ENCODE data around the gene INPP4A.

Gene INPP4A

DNA sequence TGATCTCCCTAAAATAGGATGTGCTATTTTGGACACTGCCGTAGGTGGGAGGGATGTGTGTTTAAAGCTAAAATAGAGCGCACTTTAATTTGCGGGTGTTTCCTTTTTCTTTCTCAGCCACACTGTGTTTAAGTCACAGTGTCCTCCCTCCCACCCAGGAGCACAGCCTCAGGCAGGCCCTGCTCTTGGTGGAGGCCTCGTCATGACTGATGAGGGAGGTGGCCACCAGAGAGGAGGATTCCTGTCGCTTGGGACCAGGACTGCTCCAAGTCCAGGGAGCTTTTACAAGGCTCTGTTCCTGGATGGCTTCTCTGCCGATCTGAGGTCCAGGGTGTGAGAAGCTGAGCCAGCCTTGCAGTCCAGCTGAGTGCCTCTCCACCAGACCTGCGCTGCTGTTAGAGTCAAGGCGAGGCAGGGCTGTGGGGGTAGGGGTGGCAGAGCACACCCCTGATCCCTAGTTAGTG is 33.5 kb downstream of the INPP4A start:
- no peak for DNase-seq

DNA sequence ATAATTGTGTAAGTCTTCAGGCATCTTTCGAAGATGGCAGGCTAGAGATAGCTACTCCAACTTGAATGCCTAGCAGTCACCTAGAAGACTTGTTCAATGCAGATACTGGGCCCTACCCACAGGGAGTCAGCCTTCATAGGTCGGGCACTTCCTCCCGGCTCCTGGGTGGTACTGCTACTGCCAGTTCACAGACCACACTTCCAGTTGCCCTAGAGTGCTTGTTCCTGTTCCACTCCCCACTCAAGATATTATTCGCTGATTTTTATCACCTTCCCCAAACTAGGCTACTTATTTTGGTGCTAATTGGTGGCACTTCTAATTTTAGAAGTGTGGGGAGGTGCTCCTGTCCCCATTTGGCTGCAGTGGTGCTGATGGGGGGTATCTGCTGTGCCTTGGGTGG is 34.2 kb downstream of the INPP4A start:
- DNase-seq, result no peak

DNA sequence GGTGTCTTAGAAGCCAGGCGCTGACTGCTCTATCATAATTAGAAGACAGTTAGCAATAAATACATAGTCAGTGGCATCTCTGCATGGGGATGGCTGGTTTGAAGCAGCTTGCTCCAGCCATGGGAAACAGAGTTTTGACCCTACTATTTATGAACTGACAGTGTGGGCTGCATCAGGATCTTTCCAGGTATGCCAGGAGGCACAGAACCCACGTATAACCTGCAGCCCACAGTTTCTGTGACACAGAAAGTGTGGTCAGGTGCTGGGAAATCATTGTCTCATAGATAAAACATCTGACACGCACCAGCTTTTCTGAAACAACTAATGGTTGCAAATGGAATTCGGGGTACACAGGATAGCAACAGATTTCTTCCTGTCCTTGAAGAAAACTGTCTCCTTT is 34.7 kb downstream of the INPP4A start:
- DNase-seq, result no peak

DNA sequence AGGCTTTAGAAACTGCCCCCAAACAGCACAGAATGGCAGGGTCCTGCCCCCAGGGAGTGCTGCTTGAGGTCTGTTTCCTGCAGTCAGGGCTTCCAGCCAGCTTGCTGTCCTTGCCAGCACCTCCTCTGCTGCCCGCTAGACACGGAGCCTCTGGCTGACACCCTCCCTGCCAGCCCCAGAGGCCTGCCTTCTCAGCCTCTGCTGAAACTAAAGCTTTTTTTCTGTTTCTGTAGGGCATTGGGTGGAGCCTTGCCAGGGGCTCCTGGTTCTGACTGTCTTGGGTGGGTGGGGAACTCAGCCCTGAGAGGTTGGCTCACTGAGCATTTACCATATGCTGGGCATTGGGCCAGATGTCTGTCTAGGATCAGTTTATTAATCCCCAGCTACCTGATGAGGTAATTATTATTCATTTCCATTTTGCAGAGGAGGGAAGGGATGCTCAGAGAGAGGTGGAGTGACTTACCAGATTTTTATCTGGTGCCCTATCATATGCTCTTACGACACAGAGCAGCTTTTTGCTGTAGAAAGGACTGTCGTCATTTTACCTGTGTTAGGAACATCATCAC is 35.4 kb downstream of the INPP4A start:
- peak; percentile 2 for DNase-seq

DNA sequence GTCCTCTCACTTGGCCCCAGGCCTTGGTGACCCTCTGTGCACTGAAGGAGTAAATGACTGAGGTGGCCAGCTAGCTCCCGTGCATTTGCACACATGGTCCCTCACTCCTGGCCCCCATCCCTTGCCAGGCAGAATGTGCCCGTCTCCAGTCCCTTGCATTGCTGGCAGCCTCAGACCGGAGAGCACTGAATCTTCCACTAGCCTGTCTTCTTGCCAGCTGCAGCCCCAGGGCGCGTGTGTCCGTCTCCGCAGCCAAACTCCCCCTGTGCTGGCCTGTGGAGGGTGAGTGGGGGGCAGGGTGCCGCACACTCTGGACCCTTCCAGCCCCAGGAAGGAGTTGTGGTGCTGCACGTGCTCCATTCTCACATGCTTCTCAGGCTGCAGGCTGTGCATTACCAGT is 35.9 kb downstream of the INPP4A start:
- DNase-seq, result no peak

DNA sequence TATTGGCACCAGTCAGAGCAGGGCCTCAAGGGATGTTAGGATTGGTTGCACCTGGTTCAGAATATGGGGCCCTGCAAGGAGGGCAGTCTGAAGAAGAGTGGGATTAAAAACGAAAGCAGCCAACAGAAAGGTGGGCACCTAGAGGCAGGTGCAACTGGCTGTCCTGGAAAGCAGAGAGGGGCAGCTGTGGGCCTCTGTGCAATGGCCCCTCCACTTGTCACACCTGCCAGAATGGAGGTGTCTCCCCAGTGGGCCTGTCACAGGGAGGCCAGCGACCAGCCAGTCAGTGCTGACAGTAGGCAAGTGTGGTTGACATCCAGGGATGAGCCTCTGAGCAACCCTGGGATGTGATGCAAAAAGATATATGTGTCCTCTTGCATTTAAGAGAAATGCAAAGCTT is 37.7 kb downstream of the INPP4A start:
- no peak for DNase-seq

DNA sequence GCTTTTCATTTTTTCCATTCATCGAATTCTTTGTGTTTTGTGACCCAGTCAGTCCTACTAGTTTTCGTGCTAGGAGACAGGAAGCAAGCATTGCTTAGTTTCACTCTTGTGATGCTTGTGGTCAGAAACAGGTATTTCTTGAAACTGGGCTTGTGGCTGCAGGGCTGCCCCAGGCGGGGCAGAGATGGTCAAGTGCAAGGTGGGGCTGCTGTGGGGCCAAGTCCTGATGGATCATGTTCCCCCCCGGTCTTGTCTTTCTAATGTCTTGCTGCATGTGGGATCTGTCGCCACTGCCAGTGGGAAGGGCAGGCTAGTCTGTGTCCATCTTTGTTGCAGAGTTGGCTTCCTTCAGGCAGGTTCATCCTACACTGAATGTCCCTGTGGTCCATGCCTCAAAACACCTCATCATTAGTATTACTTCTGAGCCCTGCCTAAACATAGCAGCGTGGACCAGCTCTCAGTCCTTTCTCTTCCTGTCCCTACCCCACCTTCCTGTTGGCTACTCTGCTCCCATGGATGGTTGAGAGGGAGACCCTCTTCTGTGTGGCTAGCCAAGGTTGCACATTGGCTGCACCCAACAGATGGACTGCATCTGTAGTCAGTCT is 38.7 kb downstream of the INPP4A start:
- DNase-seq, result no peak

DNA sequence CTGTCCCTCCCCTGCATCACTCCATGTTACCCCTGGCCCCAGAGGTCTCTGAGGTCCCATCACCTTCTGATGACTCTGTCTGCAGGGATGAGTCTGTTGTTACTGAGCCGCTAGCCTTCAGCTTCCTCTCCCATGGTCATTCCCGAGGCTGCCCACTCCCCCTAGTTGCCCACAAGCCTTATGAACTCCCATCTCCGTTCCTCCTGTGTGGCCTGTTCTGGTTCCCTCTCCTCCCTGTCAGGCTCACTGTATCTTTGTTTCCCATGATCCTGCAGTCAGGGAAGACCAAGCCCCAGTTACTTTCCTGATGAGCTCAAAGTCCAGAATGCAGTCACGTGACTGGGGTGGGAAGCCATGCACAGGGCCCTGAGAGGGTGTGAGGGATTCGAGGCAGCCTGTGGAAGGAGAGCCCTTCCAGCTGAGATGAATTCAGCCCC is 39.5 kb downstream of the INPP4A start:
- DNase-seq, result no peak

DNA sequence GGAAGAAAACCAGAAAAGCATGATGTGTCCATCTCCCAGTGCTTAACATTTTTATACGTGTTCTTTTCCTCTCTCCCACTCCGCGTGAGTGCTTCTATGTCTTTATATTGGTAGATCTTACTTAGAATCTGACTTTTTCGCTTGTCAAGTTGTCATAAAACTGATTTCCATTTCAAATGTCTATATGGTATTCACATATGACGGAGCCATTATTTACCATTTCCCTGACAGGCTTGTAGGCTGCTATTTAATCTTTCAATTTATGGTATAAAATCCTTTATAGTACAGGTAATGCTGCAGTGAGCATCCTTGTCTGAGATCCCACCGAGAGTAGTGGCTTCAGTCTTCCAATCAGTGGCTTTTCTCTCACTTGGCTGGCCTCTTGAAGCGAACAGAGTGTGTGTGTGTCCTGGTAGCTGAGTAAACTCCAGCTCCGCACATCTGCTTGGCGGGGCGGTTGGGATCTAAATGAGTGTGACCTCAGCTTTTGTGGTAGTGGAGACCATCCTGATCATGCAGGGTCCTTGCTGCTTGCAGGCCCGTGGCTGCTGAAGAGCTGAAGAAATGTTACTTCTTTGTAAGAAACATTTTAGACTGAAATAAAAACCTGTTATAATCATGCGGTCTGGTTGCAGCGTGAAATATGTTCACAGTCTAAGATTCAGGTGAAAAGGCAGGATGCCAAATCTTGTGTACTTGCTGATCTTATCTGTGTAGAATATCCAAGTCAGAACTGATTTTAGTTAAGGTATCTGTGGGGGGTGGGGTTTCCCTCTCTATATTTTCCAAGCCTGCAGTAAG is 40.2 kb downstream of the INPP4A start:
- DNase-seq, result no peak

DNA sequence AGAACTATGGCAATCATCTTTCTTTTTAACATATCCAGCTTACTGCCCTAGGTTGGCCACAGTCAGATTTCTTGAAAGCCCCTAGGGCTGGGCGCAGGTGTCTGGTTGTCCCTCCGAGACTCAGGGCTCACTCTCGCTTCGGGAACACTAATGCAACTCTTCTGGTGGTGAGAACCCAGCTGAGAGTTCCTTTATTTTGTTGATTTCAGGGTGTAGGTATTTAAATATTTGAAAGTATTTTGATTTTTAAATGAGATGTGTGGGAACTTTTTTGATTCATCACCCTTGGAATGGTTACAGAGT is 40.7 kb downstream of the INPP4A start:
- DNase-seq, result no peak

DNA sequence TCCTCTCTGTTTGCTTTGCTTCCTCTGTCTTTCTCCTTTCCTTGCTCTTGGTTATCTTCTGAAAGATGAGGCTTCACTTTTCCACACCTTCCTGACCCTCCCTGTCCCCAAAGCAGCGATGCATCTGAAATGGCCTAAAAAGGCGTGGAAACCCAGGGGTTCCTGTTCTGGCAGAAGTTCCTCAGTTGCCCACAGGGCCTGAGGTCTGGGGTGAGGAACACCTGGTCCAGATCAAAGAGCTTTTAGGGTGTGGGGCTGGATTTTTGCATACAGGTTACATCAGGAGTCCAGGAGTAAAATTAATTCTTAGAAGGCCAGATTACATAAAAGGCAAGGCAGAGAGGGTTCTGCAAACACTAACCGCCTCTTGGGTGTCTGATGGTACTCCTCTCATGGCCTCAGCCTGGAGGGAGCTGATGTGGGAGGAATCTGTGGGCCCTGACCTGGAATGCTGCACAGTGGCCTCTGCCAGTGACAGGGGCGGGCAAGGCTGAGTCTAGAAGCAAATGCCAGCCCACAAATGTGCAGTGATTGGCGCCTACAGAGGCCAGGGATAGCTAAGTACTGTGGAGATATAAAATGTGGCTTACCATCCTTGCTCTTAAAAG is 41.8 kb downstream of the INPP4A start:
- DNase-seq, result no peak

DNA sequence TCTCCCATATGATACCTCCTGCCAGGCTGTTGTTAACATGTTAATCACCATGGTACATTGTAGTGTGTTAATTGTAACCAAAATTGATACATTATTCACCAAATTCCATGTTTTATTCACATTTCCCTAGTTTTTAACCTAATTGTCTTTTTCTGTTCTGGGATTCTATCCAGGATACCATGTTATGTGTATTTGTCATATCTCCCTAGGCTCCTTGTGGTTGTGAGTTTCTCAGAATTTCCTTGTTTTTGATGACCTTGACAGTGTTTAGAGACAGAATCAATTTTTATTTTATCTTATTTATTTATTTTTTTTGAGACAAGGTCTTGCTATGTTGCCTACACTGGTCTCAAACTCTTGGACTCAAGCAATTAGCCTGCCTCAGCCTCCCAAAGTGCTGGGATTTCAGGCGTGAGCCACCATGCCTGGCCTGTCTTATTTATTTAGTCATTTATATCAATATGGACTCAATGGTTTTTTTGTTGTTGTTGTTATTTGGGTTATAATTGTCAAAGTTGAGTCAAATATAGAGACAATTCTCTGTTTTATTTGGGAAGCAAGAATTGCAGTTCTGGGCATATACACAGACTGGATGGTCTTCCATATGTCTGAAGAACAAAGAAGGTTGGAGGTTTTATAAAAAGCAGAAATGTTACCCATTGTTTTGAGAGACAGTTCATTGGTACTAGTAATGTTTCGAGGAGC is 42.6 kb downstream of the INPP4A start:
- DNase-seq, result no peak

DNA sequence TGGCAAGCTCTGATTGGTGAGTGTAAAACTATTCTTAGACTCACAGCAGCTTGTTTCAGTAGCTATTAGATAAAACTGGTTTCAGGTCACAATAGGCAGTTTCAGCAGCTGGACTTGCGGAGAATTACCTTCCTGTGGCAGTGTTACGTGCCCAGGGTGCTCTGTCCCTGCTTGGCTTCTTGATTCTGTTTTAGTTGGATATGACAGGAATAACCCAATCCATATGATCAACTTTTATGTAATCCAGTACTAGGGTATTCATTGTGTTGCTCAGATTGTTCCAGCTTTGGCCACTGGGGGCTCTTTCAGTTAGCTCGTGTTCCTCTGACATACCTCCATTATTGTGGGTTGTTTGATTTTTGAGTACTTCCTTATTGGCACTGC is 43.1 kb downstream of the INPP4A start:
- DNase-seq, result no peak

DNA sequence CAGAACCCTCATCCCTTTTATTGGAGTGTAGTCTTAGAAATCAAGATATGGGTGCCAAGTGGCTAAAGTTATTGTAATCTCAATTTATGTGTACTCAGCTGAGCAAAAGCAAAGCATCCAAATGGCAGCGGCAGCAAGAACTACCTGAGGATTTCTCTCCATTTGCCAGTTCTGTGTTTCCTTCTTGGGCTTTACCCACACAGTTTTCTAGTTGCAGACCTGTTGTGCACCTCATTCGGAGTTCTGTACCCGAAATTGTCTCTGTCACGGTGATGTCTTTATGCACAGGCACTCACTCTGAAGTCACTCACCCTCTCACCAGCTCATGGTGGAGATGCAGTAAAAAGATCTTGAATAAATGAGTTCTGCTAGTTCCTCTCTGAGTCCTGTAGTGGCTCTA is 43.6 kb downstream of the INPP4A start:
- DNase-seq, result no peak

DNA sequence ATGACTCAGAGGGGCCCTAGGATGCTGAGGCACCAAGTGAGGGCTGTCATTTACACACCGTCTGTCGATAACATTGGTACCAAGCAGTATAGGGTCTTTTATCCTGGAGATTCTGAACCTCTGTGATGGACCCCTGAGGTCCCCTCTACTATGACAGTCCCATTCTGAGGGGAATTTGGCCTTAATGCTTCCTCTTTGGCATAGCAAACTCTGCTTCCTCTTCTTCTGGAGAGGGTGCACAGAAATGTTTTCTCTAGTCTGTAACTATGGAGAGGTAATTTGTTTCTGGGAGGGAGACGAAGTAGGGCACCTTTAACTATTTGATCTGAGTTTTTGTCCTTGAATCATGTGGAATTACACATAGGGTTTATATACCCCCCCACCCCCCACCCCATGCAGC is 44.8 kb downstream of the INPP4A start:
- DNase-seq, result no peak

DNA sequence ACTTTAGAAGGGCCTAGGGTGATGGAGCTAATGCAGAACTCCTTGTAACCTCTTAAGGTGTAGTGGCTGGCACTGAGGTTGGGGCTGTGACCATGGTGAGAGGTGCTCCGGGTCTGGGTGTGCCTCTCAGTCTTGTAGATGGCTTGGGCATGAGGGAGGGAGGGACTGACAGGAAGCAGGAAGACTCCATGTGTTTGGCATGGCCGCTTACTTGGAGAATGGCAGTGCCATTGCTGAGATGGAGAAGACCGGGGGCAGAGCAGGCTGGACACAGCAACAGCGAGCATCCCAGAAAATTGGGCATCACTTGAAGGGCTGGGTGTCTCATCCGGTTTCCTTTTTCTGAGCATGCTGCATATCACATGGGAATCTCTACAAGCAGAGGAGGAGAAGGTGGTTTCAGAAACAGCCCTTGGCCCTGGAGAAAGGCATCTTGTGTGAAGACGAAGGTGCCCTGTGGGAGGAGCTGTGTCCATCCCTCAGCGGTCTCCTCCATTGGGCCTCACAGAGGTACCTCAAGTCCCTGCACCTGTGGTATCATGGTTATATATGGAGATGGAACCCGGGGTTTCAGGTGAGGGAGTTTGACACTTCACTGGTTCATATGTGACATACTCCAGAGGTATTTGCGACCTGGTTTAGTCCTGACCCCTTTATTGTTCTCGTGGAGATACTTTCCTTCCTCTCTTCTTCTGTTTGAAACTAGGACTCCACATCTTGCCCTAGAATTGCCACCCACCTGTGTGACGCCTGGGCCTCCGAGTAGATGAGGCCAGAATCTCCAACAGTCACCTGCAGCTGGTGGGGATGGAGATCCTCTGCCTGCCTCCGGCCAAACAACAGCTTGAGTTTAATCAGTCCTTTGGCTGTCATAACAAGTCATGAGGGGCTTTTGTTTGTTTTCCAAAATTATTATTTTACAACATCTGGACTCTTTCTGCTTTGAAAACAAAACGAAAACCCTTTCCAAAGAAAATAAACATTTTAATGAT is 45.6 kb downstream of the INPP4A start:
- DNase-seq, result no peak

DNA sequence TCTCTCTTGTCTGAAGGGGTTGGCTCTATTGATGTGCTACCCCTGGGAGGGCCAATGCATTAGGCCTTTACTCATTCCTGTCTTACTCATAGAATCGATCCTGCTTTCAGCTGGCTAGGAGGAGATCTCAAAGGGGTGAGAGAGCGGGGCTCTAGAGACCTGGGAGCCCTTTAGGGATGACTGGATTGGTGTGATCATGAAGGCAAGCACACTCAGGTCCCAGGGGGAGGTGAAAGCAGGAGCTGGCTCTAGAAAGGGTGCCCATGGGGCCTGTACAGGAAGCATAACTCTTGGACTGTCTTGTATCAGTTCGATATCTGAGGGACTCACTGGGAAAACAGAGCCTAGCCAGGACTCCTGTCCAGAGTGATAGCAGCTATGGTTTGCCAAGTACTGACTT is 47.8 kb downstream of the INPP4A start:
- no peak for DNase-seq

DNA sequence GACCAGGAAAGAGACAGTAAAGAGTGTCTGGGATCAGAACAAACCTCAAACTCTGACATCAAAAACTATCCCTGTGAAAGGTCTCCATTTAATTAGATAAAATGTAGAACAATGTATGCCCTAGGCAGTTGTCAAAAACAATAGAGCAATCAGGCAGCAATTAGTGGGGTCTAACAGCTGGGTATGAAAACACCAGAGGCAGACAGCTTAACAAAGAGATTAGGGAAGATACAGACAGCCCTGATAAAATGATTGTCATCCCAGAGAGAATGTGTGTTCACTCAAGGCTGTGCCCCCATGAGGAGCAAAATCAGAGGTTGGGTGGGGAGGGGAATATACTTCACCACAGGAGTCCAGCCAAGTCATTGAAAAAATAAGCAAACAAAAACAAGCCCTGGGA is 50.0 kb downstream of the INPP4A start:
- no peak for DNase-seq

DNA sequence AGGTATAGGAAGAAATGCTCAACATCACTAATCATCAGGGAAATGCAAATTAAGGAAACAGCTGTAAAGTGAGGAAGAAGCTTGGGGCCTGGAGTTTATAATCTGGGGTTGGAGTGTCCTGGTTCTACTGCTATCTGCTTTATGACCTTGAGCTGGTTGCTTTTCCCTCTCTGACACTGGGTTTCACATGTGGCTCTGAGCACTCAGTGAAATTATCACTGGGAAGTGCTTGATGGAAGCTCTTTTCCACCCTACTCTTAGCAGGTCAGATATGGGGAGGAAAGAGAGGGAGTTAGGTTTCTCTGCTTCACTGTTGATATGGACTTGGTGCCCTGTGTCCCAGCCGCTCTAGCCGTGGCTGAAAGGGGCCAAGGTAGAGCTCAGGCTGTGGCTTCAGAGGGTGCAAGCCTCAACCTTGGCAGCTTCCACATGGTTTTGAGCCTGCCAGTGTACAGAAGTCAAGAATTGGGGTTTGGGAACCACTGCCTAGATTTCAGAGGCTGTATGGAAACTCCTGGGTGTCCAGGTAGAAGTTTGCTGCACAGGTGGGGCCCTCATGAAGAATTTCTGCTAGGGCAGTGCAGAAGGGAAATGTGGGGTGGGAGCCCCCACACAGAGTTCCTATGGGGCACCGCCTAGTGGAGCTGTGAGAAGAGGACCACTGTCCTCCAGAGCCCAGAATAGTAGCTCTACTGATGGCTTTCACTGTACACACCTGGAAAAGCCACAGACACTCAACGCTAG is 52.3 kb downstream of the INPP4A start:
- no peak for DNase-seq

DNA sequence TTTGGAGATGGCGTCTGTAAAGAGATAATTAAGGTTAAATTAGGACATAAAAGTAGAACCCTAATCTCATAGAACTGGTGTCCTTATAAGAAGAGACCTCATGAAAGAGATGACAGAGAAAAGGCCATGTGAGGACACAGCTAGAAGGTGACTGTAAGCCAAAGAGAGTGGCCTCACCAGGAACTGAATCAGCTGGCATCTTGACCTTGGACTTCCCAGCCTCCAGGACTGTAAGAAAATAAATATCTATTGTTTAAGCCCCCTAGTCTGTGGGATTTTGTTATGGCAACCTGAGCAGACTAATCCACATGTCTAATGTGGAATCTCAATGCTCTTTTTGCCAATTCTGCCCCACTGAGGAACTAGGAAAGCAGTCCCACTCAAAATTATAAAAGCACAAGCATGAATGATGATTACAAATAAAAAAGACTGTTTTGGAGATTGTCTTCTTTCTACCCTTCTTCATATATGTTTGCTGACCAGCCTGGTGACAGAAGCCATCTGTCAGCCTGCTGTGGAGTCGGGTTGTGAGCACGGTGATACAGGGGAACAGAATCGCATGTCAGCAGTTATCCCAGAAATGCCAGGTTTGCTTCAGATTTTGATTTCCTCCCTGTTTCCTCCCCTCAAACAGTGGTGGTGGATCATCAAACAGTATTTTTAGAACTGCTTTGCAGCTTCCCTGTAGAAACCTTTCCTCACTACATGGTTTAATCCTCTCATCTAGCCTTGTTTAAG is 54.2 kb downstream of the INPP4A start:
- no peak for DNase-seq

DNA sequence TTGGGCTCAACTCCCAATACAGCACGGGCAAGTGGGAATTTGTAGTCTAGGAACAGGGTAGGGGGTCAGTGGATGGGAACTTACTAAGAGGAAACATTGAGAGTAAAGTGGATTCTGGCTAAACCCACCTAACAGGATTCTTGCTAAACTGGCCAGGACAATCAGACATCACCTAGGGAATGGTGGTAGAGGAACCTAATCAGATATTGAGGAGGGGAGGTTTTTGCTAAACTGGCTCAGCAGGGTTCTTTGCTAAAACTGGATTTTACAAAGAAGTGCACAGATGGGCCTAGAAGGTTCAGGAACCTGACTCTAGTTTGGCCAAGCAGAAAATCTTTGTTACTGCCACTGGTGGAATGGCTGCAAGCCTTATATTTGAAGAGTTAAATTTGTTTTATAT is 55.9 kb downstream of the INPP4A start:
- DNase-seq, result no peak

Data from NCI-H1048 (cell line).